PC-3 (cell line): ENCODE results near the gene KRT15.

ENCODE experiments used
- EZH2 ChIP-seq: fragments of 300-600 bp; sonication (generic); IDR thresholded peaks from one replicate; pipeline ENCODE4 v1.6.1; 2017; ENCODE audit warnings: antibody characterized with exemption, mild to moderate bottlenecking, low read length; ENCODE audit not compliant: unreplicated experiment
- TF ChIP-seq, protein P1 (sequence below): fragments of 300-600 bp; sonication (generic); conservative IDR thresholded peaks from 2 replicates; pipeline ENCODE4 v1.5.1; 2017; ENCODE audit warnings: antibody characterized with exemption, low read depth, mild to moderate bottlenecking, low read length

DNA sequence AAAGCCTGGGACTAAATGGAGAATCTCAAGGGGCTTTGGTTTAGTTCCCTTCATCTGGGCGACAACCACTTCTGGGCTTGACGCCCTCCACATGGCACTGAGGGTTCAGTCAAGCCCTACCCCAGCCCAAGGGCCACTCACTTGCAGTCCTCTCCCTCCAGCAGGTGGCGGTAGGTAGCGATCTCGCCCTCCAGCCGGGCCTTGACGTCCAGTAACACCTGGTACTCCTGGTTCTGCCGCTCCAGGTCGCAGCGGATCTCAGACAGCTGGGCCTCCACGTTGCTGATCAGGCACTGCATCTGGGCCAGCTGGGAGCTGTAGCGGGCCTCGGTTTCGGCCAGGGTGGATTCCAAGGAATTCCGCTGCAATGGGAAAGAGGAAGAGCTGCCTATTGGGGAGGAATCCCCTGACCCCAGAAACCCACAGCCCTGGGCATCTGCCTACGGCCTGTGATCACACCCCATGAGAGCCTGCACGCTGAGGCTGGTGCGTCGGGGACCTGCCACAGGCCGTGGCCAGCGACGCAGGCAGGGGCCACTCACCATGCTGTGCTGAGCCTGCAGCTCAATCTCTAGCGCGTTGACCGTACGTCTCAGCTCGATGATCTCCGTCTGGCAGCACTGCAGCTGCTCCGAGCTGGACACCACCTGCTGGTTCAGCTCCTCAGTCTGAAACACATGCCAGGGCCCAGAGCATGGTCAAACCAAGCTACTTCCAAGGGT lies 31.7 kb downstream of the KRT15 start:
- TF ChIP-seq, protein P1, sequence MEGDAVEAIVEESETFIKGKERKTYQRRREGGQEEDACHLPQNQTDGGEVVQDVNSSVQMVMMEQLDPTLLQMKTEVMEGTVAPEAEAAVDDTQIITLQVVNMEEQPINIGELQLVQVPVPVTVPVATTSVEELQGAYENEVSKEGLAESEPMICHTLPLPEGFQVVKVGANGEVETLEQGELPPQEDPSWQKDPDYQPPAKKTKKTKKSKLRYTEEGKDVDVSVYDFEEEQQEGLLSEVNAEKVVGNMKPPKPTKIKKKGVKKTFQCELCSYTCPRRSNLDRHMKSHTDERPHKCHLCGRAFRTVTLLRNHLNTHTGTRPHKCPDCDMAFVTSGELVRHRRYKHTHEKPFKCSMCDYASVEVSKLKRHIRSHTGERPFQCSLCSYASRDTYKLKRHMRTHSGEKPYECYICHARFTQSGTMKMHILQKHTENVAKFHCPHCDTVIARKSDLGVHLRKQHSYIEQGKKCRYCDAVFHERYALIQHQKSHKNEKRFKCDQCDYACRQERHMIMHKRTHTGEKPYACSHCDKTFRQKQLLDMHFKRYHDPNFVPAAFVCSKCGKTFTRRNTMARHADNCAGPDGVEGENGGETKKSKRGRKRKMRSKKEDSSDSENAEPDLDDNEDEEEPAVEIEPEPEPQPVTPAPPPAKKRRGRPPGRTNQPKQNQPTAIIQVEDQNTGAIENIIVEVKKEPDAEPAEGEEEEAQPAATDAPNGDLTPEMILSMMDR, result peak; percentile 46; the same call in 1 of the 2 replicates
- no peak for TF ChIP-seq EZH2
